NCI-H226 (cell line): ENCODE results near the gene POU3F1.
"Not testable (repeated sequence)": the region's sequence is repeated elsewhere in the genome, so short reads cannot be mapped to it uniquely, and the experiment has no call there.

Experiments used
- DNase-seq: peaks from one replicate; pipeline ENCODE4 v3.0.0-alpha.2; 2015

Gene POU3F1

DNA sequence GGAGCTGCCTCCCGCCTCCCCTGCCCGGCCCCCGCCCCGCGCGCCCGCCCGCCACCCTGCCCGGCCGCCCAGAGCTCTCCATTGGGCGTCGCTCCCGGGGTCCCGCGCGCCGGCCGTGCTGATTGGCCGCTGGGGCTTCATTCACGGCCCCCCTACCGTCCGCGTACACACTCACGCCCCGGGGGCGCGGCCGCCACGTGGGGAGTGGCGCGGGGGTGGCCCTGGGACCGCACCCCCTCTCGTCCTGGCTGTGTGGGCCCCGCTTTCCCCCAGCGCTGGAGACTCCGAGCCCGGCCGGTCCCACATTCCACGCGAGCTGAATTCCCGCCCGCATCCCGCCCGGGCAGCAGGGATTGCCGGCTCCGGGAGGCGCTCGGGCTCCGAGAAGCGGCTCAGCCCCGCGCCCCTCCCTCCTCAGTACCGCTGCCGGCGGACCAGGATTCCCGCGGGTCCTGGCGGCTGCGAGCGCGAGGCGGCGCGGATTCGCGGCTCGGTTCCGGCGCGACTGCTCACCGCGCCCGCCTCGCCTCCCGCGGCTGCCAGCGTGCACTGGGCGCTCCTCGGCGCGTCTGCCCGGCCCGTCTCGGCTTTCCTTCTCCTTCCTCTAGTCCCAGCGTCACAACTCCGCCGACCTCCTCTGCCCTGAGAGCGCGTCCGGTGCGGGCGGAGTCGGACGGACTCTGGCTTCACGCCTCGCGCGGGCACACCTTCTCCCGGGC lies 450 bp upstream of the POU3F1 start:
- DNase-seq = peak; percentile 89

DNA sequence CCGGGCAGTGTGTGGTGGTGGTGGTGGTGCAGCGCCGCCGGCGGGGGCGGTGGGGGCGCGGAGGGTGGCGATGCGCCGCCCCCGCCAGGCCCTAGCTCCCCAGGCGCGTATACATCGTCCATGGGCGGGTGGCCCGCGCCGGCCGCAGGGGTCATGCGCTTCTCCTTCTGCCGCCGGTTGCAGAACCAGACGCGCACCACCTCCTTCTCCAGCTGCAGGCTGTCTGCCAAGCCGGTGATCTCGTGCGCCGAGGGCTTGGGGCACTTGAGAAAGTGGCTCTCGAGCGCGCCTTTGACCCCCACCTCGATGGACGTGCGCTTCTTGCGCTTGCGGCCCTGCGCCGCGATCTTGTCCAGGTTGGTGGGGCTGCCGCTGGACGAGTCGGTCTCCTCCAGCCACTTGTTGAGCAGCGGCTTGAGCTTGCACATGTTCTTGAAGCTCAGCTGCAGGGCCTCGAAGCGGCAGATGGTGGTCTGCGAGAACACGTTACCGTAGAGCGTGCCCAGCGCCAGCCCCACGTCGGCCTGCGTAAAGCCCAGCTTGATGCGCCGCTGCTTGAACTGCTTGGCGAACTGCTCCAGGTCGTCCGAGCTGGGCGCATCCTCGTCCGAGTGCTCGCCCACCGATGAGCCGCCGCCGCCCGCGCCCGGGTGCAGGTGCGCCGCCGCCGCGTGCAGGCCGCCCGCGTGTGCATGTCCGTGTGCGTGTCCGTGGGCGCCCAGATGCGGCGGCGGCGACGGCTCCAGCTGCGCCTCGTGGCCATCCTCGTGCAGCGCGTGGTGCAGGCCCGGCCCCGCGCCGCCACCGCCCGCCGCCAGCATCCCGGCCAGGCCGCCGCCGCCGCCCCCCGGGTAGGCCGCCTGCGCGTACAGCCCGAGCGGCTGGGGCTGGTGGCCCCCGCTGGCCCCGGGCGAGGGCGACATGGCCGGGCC lies 926 bp downstream of the POU3F1 start:
- no peak for DNase-seq

DNA sequence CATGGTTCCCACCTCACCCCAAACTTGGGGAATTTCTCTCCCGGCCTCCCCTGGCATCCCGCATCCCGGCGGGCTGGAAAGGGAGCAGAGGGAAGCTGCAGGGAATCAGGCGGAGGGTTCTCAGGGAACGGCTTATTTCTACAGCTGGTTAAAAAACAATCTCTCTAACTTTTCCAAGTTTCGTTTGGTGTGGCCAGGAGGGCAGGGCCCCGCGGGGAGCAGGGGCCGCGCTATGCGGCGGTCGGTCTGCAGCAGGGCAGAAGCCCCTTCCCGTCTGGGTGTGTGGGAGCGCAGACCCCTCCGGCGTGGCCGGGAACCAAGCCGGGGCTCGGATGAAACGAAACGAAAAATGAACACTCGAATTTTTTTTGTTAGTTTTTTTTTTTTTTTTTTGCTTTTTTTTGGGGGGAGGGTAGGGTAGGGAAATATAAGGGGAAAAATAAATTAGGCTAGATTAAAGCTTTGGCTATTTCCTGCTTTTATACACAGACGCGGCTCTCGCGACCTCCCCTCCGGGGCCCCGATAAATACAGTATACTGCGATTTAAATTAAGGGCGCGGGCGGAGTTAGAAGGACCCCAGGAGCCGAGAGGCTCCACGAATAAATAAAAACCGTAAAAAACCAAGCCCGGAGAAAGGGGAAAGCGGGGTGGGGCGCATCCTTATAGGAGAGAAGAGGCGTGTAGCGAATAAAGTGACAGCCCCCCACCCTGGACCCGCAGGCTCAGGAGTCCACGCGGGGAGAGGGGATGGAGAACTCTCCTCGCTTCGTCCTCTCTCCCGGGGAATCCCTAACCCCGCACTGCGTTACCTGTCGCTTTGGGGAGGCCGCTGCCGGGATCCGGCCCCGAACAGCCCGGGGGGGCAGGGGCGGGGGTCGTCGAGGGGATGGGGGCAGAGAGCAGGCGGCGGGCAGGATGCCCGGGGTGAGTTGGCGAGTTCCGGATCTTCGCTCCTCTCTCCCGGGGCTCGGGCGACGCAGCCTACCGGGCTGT lies 2.1 kb downstream of the POU3F1 start:
- DNase-seq = no peak

DNA sequence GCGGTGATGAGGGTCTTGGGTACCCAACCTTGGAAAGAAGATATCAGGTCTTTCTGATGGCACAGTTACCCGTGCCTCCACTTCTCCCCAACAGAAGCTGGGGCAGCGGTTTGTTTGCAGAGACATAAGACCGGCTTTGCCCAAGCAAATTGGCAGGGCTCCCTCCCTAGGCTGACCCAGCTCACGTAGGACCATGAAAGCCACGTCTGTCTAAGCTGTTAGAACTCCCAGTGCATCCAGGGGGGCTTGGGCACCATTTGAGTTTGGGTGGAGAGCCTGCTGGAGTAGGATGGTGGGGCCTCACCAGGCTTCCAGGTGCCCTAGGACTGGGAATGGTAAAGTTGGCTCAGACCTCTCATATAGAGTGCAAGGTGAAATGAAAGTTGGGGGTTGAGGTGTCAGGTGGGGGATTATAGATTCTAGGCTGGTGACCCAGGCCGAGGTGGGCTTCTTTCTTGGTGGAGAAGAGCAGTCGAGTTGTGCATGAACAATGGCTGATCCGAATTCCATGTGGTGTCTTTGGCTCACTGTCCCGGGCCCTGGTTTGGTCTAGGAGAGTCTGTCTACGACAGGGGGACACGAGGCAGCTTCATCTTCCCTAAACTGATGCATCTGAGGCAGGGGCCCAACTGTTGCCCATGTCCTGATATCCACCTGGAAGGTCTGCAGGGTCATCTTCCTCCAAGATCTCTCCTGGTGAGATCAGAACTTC lies 3.4 kb downstream of the POU3F1 start:
- DNase-seq = no peak

DNA sequence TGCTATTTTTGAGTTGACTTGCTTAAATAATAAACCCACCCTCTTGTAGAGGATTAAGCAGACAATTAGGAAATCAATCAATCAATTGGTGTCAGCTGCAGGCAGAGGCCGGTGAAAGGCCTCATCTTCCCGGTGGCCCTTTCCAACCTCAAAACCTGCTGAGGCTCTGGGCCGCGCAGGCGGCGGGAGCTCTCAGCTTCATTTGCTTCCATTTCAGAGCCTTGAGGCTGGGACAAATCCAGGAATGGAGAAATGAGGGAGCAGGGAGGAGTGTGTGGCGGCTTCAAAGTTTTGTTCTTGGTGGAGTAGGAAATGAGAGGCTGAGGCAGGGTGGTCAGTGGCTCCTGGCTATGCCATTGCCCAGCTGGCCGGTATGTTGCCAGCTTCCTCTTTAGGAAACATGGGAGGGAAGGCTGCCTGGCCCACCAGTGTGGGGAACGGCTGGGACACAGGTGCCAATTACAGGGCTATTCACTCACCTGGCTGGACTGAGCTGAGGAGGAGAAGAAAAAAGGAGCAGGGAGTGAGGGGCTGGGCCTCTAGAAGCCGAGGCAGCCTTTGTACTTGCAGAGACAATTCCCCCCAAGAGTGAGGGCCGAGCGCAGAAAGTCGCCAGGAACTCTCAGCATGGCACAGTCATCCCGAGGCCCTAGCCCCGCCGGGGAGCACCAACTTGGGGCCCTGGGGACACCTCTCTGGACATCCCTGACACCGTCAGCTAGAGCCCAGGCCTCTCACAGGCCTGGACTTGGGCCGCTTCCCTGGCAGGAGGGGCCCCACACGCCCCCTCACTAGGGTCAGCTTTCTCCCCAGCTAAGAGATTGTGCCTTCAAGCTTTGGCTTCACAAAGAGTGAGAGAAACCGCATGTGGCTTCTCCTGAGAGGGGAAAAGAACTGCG lies 4.4 kb downstream of the POU3F1 start:
- no peak for DNase-seq

DNA sequence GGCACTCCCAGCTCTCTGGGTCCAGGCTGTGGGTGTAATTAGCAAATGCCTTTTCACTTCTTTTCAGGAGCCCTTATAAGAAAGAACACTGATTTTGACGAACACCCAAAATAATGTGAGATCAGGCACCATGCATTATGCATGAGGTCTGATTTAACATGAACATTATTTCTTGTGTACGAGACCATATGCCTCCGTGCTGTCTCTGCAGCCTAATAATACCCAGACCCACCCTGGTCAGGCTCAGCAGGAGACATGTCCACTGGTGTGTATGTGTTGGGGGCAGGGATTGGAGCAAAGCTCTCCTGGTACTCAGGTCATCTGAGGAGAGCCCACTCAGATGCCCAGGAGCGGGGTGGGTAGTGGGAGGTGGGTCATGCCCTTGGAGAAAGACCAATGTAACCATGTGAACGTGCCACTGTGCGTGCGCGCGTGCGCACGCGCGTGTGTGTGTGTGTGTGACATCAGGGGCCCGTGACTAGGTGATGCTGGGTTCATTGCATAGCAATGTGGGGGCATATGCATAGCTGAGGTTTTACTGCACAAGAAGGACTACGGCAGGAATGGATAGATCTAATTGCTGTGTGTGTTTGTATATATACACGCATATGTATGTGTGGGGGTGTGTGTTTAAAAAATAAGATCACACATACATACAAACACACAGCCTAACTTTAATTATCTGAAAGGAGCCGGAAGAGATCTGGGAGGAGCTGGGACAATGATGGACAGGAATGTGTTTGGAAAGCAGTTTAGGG lies 7.1 kb downstream of the POU3F1 start:
- DNase-seq = no peak

DNA sequence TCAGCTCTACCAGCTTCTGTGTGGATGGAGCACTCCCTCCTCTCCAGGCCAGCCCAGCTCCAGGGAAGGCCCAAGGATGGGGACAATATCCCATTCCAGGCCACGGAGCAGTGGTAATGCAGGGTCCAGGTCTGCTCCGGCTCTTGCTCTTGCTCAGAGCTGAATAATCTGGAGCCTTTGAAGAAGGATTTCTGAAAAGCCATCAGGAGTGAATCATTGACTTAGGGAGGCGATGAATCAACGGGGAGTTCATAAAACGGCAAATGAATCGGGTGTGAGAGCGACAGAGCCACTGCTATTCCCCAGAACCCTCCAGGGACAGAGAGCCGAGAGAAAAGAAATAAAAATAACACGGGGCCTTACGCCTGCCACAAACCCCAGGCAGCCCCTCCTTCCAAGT lies 7.7 kb downstream of the POU3F1 start:
- no peak for DNase-seq

DNA sequence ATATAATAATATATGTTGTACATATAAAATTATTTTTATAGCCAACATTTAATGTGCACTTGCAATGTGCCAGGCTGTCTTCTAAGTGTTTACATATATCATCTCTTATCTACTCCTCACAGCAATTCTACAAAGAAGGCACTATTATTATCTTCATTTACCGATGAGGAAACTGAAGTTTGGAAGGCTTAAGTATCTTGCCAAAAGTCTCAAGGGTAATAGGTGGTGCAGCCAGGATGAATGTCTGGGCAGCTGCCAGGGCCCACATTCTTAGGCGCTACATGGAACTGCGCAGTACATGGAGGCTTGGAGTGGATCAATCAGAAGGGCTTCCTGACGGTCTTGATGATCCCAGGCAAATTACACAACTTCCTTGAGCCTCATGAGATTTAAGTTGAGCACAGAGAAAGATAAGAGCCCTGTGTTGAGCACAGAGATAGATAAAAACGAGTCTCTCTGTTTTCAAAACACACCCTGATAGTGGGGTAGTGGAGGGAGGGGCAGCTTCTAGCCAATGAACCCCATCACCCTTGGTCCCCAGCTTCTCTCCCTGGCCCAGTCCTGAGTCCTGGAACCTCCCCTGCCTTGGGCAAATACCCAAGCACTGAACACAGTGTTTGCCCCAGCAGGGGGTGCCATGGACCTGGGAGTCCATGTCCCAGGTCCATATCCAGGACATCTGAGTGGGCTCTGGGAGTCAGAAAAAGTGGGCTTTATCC lies 9.2 kb downstream of the POU3F1 start:
- peak; percentile 56 for DNase-seq

DNA sequence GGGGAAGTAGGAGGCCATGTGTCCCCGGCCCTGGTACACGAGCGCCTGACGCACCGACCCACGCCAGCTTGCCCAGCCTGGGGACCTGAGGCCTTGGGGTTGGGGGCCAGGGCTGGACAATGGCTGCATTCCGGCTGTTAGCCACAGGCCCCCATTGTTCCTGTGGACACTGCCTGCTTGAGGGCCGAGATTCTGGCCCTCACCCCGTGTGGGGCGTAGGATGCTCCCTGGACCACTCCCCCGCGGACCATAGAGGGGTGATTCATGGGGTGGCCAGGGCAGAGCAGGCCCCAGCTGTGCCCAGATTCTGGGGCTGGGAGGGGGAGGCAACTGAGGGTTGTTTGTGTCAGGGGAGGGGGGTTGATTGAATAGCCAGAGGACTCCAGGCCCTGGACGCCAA lies 11.7 kb downstream of the POU3F1 start:
- DNase-seq = no peak

DNA sequence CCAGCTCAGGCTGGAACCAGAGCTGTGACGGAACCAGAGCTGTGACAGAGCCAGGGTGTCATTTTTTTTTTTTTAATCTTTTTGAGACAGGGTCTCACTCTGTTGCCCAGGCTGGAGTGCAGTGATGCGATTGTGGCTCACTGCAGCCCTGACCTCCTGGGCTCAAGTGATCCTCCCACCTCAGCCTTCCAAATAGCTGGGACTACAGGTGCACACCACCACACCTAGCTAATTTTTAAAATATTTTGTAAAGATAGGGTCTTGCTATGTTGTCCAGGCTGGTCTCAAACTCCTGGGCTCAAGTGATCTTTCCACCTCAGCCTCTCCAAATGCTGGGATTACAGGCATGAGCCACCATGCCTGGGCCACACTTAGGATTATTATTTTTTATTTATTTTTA lies 13.6 kb downstream of the POU3F1 start:
- not testable (repeated sequence) for DNase-seq

DNA sequence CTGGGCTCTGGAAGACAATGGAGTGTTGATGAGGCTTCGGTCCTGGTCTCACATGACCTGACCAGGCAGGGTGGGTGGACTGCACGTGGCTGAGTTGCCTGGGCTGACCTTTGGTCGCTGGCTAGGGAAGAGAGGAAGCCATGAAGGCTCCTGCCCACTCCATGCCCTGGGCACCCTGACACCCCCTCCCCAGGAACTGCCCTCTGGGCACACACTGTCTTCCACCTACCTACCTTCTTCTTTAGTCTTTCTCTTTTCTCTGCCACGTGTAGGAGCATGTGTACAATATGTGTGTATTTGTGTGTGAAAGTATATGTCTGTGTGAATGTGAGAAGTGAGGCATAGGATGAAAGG lies 15.1 kb downstream of the POU3F1 start:
- no peak for DNase-seq

DNA sequence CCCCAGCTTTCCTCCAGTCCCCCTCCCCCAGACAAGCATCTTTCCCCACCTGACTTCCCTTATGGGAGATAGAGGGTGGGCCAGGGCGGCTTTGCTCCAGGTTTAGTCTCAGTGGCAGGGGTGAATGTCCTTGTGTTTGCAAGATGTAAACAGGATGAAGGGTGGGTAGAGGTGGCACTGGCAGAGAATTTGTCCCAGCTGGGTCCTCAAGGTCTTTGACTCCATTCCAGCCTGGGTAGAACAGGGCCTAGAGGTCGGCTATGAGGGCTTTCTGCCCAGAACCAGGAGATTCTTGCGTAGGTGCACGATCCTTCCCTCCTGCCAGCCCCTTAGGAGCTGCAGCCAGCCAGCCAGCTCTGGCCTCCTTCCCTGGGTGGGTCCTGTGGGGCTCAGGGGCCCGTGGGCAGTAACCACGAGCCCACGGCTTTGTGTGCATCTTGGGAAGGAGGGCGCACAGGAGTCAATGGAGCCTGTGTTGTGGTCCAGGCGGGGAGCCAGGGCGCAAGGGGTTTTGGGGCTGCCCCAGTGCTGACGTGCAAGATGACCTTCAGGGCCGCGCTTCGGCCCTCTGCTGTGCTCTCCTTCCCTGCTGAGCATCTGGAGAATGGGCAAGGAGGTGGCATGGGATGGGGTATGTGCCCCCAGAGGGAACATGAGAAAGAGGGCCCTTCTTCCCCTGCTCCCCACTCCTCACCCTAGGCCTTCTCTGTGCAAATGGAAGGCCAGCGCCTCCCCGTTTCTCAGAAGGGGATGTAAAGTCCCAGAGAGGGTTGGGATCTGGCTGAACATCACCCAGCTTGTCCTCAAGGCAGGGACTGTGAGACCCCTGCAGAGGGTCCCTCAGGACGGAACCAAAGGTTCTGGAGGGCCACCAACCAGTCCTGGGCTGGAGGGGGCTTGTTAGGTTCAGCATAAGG lies 15.7 kb downstream of the POU3F1 start:
- DNase-seq = no peak

DNA sequence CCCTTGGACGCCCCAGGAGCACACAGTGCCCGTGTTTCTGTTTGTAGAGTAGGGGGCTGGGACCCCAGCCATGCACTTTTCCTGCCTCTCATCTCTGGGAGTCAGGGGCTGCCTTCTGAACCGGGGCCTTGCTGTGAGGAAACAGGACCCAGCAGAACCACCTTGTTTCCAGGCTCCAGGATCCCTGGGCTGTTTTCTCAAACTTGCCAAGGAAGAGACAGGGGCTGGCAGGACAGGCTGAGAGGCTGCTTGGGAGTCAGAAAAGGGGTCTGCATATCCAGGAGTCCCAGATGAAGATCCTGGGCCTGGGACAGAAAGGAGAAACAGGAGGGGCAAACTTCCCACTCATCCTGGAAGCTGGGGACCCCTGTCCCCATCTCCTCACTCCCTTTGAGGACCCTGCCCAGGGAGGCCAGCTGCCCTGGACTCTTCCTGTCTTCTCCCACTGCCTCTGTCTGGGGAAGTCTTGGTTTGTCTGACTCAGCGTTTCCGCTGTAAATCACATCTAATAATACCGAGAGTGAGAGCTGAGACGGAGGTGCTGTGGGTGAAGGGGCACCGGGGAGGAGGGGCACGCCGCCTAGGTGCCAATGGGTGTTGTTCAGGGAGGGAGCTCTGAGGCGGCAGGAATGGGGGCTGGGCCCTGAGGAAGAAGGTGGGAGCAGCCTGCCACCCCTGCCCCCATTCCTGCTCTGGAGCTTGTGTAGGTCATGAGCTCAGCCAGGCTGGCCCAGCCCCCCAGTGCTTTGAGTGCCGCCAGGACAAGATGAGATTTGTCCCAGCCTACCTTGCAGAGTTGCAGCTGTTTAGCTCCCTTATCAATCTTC lies 16.7 kb downstream of the POU3F1 start:
- DNase-seq = peak; percentile 67

DNA sequence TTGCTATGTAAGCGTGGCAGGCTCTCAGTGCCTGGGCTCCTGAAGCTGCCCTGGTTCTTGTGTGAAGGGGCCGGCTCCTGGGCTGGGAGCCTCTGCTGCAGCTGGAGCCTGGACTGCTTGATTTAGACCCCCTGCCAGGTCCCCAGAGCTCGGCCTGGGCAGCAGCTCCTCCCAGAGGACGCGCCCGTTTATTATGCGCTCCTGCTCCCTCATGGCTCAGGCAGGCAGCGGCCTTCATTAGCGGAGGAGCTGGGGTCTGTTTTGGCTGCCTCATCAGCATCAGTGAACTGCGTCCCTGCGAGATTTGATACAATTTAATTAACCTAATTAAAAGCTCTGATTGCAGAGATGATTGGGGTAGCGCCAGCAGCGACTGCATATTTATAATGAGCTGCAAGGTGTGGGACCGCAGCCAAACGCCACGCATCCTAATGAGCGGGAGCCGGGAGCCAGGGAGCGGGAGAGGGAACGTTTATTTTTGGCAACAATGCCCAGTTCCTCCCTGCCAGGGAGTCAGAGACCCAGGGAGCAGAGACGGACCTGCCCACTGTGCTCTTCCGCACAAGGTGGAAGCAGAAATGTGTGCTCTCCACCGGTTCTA lies 17.4 kb downstream of the POU3F1 start:
- DNase-seq = no peak

DNA sequence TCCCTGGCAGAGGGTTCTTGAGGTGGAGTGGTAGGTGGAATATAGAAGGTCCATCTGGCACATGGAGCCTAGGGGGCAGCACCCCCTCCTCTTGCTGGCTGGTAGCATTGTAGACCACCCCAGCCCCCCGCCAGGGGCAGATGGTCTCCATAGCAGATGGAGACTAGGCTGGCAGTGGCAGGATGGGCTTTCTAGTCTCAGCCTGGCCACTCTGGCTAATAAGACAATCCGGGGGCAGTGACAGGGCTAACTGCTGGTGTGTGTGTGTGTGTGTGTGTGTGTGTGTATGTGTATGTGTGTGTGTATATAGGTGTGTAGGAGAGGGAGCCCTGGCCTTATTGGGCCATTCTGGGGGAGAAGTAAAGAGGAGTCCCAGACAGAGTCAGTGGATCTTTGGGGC lies 17.9 kb downstream of the POU3F1 start:
- no peak for DNase-seq

DNA sequence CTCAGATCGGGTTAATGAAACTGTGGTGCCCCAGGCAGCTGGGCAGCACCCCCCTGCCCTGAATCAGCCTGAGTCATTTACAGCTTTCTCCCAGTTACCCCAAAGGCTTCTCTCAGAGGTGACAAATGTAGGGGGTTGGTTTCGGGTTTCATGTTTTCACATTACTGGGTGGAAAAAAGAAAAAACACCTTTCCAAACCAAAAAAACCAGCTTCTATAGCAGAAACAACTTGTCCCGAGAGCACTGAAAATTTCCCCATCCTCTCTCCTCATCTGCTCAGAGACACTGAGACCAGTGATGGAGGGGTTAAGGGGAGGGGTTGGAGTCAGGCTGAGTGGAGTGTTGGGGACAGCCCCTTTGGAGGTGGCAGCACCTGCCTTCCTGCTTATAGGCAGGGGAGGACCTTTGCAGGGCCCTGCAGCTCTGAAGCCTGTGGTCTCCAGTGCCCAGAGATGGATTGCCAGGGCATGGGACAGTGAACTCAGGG lies 18.4 kb downstream of the POU3F1 start:
- DNase-seq = no peak
